ENCODE measurements around the gene STAG3.
"Not testable (repeated sequence)": the region's sequence is repeated elsewhere in the genome, so short reads cannot be mapped to it uniquely, and the experiment has no call there.

The STAG3 gene

GRCh38 chr7:100137851-100138760 is 39.6 kb upstream of the STAG3 start:
- DNase-seq (ENCODE audit: low read depth) = peak; percentile 52
- H3K4me3 ChIP-seq (ENCODE audit: low read depth, low read length) = no peak overlapping the region
- TF ChIP-seq CTCF (IDR thresholded peaks at IDR 0.05; ENCODE audit: insufficient read depth, low read depth, low read length, missing control alignments) = no peak

- H3K4me3 ChIP-seq (ENCODE audit: low read depth, low read length) = no peak overlapping the region
- TF ChIP-seq CTCF (IDR thresholded peaks at IDR 0.05; ENCODE audit: insufficient read depth, low read depth, low read length, missing control alignments) = no peak
- no peak for DNase-seq (ENCODE audit: low read depth)
Measured at GRCh38 chr7:100141555-100141949, 36.2 kb upstream of the STAG3 start.

GRCh38 chr7:100142461-100142860 is 35.3 kb upstream of the STAG3 start:
- DNase-seq (ENCODE audit: low read depth) = no peak
- TF ChIP-seq CTCF (IDR thresholded peaks at IDR 0.05; ENCODE audit: insufficient read depth, low read depth, low read length, missing control alignments) = no peak
- H3K4me3 ChIP-seq (ENCODE audit: low read depth, low read length) = no peak overlapping the region

- not testable (repeated sequence) for H3K4me3 ChIP-seq (ENCODE audit: low read depth, low read length); DNase-seq (ENCODE audit: low read depth)
Measured at GRCh38 chr7:100146350-100146749, 31.4 kb upstream of the STAG3 start.

GRCh38 chr7:100147278-100147677 is 30.4 kb upstream of the STAG3 start:
- no peak for TF ChIP-seq CTCF (IDR thresholded peaks at IDR 0.05; ENCODE audit: insufficient read depth, low read depth, low read length, missing control alignments)
- no peak for DNase-seq (ENCODE audit: low read depth)
- H3K4me3 ChIP-seq (ENCODE audit: low read depth, low read length) = no peak overlapping the region

GRCh38 chr7:100148225-100148558 is 29.5 kb upstream of the STAG3 start:
- no peak for DNase-seq (ENCODE audit: low read depth)
- H3K4me3 ChIP-seq (ENCODE audit: low read depth, low read length) = peak overlapping the region; percentile 69
- TF ChIP-seq CTCF (IDR thresholded peaks at IDR 0.05; ENCODE audit: insufficient read depth, low read depth, low read length, missing control alignments) = no peak

- peak; percentile 100 for DNase-seq (ENCODE audit: low read depth)
- peak within 1 kb of the TSS; percentile 94 for H3K4me3 ChIP-seq (ENCODE audit: low read depth, low read length)
- peak; percentile 6 for TF ChIP-seq CTCF (IDR thresholded peaks at IDR 0.05; ENCODE audit: insufficient read depth, low read depth, low read length, missing control alignments)
Measured at GRCh38 chr7:100148559-100149328, 29.0 kb upstream of the STAG3 start, which contains the start of gene LAMTOR4. Gene LAMTOR4 (plus strand): TSS chr7:100148918. CDS start chr7:100148973, 55 bp downstream.
